Measurements from ENCODE around the gene EHD3.

GRCh38 chr2:31274401-31275075 is 40.6 kb downstream of the EHD3 start:
- no peak for TF ChIP-seq CTCF (IDR thresholded peaks at IDR 0.05; ENCODE audit: poor library complexity, severe bottlenecking)
- no peak for TF ChIP-seq EZH2 (IDR thresholded peaks at IDR 0.05; ENCODE audit: borderline replicate concordance, insufficient read depth, low read length, poor library complexity, severe bottlenecking)
- no peak for TF ChIP-seq POLR2AphosphoS5 (IDR thresholded peaks at IDR 0.05)
- no peak for TF ChIP-seq MXI1 (conservative IDR thresholded peaks at IDR 0.05; ENCODE audit: poor library complexity, severe bottlenecking)
- TF ChIP-seq RAD21 (conservative IDR thresholded peaks at IDR 0.05), result no peak
- TF ChIP-seq SMC3 (conservative IDR thresholded peaks at IDR 0.05; ENCODE audit: poor library complexity), result no peak

Data from neural cell (in vitro differentiated cells).